GM21526 (cell line): ENCODE measurements around the gene TMEM120B.

Source experiments
- ATAC-seq: cut with Tn5 transposase; IDR thresholded peaks from one replicate; pipeline ENCODE4 v1.9.1; 2021; ENCODE audit warnings: moderate library complexity; ENCODE audit not compliant: unreplicated experiment, low FRiP score

Gene TMEM120B

GRCh38 chr12:121800694-121801594 is 88.4 kb downstream of the TMEM120B start:
- ATAC-seq = no peak

DNA sequence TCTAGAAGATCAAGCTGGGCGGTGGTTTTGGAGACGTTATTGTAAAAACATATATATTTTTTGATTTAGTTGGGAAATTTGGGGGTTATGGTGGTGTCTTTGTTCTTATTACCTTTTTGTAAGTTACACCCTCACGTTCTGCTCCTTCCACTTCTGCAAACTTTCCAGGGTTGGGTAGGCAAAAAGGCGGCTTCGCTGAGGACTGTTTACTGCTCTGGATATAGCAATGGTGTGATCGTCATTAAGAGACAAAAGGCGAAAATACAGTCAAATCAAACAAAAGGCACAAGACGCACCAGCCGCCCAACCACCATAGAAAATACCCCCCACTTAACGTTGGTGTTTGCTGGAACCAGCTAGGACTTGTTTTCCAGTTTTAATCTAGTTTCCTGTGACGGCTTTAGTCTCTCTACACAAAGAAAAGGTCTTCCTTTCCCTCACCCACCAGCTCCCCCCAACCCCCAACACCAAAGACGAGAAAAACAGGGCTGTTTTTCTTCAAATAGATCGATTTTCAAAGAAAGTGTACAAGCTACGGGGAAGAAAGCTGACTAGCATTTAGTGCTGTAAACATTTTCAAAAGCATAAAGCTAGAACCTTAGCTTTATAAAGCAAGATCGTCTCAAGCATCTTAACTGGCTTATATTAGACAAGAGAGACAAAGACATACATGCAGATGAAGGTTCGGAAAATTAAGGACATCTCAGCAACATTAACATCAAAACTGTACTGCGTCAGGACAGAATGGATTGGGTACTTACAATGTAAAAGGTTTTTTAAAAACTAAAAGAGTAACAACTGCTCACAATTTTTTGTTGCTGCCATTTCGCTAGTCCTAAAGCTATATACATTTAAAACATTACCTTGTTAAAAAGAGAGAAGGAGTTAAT is 89.3 kb downstream of the TMEM120B start:
- no peak for ATAC-seq

DNA sequence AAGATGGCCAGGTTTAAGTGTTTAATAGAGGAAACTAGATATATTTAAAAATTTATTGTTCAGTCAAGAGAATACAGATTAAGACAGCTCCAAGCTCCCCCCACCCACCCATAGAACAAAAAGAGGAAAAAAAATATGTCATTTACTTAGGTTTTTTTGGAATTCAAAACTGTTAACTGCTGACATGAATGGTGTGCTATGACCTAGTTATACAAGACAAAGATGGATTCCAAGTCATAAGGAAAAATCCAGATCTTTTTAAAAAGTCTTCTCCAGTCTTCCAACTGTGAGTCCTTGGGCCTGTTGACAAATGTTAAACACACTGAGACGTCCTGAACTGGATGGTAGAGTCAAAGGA is 89.9 kb downstream of the TMEM120B start:
- no peak for ATAC-seq

- no peak for ATAC-seq
These were observed 90.5 kb downstream of the TMEM120B start for GRCh38 chr12:121802843-121803698.

DNA sequence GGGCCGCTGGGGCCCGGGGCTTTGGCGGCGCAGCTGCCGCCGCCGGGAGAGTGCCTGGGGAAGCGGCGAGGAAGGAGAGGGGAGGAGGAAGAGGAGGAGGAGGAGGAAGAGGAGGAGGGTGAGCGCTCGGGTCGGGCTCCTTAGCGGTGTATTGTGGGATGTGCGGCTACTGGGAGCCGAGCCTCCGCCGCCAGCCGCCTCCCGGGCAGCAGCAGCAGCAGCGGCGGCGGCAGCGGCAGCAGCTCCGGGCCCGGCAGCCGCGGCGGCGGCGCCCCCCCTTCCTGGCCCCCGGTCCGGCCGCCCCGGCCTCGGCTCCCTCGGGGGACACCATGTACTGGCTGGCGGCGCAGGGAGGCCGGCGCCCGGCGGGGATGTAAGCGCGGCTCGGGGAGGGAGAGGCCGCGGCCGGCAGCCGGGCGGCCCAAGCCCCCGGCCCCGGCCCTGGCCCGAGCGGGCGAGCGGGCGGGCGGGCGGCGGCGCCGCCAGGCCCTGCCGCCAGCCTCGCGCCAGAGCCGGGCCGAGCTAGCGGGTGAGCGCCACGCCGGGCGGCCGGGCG is 91.4 kb downstream of the TMEM120B start, which contains the start of gene SETD1B:
SETD1B (plus strand) TSS at position 149 of the 556 bp plus-strand sequence. CDS start 729 bp downstream, outside the sequence.
- no peak for ATAC-seq

DNA sequence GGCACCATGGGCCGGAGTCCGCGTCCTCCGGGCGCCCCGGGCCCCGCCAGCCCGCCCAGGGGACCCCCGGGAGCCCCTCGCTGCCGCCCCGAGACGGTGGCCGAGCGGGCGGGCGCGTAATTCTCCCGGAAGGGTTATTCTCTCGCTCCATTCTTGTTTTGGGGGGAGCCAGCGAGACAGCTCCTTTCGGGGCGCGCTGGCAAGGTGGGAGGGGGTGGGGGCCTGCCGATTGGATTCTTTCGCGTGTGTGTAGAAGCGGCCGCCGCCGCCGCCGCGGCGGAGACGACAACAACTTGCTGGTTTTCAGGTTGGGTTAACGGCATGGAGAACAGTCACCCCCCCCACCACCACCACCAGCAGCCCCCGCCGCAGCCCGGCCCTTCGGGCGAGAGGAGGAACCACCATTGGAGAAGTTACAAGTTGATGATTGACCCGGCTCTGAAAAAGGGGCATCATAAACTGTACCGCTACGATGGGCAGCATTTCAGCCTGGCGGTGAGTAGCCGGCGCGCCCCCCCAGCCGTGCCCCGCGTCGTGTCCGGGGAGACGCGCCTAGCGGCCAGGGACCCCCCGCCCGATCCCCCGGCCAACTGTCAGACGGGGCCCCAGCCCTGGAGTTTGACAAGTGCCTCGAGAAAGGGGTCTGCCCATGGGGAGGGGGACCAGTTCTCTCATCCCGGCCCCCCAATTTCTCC is 92.0 kb downstream of the TMEM120B start:
- ATAC-seq = no peak

- no peak for ATAC-seq
These were observed 92.8 kb downstream of the TMEM120B start for GRCh38 chr12:121805171-121806008.

DNA sequence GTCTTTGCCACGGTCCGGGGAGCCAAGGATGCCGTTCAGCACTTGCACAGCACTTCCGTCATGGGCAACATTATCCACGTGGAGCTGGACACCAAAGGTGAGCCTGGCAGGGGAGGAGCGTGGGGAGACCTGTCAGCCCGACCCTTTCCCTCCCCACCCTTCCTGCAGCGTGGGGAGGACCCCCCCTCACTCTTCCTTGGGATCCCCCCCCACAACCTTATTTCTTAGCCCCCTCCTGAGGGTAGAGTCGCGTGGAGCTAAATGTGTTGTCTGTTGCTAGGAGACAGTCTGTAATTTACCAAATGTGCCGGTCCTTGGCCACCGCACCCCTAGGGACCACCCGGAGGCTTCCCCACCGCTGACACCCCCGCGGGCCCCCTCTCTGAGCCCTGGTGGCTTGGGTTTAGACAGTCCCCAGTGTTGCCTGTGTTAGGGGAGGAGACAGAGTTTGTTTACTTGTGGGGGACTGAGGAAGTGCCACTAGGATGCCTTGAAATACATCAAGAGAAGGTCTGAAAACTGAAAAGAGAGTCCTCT is 93.5 kb downstream of the TMEM120B start:
- no peak for ATAC-seq

DNA sequence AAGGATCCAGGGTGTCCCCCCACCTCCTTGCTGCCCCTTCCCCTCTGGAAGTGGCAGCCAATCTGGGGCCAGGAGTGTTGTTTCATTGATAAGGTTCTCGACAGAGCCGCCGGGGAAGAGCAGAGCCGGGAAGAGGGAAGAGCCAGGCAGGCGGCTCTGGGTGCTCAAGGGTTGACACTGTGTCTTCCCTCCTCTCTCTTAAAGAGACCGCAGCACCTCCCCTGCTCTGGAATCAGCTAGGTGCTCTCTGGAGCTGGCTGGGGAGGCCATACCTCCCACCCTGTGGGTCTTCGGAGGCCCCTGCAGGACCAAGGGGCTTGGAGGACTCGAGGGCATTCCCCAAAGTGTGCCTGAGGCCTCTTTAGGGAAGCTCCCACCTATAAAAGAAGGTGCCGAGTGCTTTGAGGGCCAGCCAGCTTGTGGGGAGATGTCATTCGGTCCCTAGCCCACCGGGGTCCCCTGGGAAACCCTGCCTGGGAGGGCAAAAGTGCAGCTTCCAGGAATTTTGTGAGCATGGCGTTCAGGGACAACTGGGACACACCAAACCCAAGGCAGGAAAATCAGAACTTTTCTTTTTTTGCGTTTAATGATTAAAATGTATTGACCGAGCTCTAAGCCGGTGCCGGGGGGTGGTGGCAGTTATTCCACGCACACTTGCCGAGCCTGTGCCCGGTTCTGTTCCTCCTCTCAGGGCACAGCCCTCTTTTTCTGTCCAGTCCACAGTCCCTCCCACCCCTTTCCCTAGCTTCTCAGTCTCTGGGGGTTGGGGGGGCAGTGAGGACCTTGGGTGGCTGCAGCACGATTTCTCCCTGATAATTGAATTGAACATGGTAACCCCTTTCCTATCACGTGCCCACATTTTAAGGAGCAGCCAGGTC is 94.2 kb downstream of the TMEM120B start:
- ATAC-seq = no peak

- ATAC-seq = no peak
These were observed 95.2 kb downstream of the TMEM120B start for GRCh38 chr12:121807642-121808347.

DNA sequence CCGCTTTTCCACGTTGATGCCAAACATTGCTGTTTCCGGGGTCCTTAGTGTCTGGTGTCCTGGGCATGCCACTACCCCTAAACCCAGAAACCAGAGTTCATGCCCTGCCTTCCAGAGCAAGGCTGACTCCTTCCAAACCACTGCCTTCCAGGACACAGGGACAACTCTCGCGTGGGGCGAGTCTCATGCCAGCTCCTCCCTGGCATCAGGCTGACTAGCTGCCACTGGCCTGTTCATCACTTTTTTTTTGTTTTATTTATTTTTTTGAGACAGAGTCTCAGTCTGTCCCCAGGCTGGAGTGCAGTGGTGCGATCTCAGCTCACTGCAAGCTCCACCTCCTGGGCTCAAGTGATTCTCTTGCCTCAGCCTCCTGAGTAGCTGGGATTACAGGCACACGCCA is 96.1 kb downstream of the TMEM120B start:
- ATAC-seq = no peak

DNA sequence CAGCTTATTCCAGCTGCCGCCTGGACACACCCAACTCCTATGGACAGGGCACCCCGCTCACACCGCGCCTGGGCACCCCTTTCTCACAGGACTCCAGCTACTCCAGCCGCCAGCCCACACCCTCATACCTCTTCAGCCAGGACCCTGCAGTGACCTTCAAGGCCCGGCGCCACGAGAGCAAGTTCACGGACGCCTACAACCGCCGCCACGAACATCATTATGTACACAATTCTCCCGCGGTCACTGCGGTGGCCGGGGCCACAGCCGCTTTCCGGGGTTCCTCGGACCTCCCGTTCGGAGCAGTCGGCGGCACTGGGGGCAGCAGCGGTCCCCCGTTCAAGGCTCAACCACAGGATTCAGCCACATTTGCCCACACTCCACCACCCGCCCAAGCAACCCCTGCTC is 97.2 kb downstream of the TMEM120B start:
- ATAC-seq = no peak

DNA sequence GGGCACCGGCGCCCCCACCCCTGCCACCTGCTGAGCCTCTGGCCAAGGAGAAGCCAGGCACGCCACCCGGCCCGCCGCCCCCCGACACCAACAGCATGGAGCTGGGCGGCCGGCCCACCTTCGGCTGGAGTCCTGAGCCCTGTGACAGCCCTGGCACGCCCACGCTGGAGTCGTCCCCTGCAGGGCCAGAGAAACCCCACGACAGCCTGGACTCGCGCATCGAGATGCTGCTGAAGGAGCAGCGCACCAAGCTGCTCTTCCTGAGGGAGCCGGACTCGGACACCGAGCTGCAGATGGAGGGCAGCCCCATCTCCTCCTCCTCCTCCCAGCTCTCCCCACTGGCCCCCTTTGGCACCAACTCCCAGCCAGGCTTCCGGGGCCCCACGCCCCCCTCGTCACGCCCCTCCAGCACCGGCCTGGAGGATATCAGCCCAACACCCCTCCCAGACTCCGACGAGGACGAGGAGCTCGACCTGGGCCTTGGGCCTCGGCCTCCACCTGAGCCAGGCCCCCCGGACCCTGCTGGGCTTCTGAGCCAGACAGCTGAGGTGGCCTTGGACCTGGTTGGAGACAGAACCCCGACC is 97.8 kb downstream of the TMEM120B start:
- ATAC-seq = no peak

- no peak for ATAC-seq
These were observed 98.4 kb downstream of the TMEM120B start for GRCh38 chr12:121810833-121811433.

DNA sequence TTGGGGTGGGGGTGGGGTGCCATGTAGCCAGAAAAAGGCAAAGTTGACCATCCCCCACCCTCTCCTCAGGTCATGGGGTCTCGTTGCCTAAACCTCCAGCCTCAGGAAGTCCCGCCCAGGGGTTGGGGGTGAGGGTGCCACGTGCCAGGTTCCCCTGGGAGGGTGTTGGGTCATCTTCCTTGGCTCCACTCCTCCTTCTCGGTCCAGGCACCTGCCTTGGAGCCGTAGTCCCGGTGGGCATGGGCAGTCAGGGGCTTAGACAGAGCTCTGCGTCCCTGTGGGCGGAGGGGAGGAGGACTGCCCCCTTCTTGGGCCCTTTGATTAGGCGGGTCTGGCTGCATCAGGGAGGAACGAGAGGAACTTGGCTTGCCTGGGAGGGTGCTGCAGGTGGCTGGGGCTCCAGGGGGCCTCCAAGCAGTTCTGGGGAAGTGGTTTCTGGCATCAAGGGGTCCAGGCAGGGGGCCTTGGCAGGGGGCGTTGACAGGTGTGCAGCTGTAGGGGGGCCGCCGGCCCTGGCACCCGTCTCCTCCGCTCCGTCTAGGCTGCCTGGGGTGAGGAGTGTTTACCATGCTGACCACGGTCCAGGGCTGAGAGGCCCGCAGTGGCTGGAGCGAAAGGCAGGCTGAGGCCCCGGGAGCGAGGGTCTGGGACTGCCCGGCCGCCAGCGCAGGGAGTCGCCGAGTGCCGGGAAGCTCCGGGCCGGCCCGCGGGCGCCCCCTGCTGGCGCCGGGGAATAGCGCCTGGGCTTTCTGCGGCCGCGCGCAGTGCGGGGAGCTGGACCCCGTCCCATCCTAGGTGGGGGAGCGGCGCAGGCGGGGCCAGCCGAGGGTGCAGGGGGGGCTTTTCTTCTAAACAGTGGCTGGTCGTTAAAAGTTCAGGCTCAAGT is 99.1 kb downstream of the TMEM120B start:
- ATAC-seq = peak; percentile 45
